NCI-H526 treated with DMSO at 0.1 percent for 48 hours (cell line): ENCODE data around the gene SYT7.
"Not testable (repeated sequence)": the region's sequence is repeated elsewhere in the genome, so short reads cannot be mapped to it uniquely, and the experiment has no call there.

Source experiments
- DNase-seq: peaks from one replicate; lab custom pipeline; 2025; lab: John Stamatoyannopoulos, UW

Gene SYT7

GRCh38 chr11:61475433-61475832 lies 105.4 kb downstream of the SYT7 start:
- DNase-seq: no peak

GRCh38 chr11:61474013-61474643 lies 106.7 kb downstream of the SYT7 start:
- no peak for DNase-seq

GRCh38 chr11:61473370-61474012 lies 107.4 kb downstream of the SYT7 start:
- no peak for DNase-seq

GRCh38 chr11:61472868-61473267 lies 108.0 kb downstream of the SYT7 start:
- DNase-seq: no peak

- no peak for DNase-seq
These were observed 108.6 kb downstream of the SYT7 start for GRCh38 chr11:61472282-61472681.

GRCh38 chr11:61468002-61468401 lies 112.9 kb downstream of the SYT7 start:
- DNase-seq: no peak

GRCh38 chr11:61467602-61468001 lies 113.3 kb downstream of the SYT7 start:
- DNase-seq: not testable (repeated sequence)
